ENCODE results near the gene SULT1A4.
"Not testable (repeated sequence)": the region's sequence is repeated elsewhere in the genome, so short reads cannot be mapped to it uniquely, and the experiment has no call there.

DNA sequence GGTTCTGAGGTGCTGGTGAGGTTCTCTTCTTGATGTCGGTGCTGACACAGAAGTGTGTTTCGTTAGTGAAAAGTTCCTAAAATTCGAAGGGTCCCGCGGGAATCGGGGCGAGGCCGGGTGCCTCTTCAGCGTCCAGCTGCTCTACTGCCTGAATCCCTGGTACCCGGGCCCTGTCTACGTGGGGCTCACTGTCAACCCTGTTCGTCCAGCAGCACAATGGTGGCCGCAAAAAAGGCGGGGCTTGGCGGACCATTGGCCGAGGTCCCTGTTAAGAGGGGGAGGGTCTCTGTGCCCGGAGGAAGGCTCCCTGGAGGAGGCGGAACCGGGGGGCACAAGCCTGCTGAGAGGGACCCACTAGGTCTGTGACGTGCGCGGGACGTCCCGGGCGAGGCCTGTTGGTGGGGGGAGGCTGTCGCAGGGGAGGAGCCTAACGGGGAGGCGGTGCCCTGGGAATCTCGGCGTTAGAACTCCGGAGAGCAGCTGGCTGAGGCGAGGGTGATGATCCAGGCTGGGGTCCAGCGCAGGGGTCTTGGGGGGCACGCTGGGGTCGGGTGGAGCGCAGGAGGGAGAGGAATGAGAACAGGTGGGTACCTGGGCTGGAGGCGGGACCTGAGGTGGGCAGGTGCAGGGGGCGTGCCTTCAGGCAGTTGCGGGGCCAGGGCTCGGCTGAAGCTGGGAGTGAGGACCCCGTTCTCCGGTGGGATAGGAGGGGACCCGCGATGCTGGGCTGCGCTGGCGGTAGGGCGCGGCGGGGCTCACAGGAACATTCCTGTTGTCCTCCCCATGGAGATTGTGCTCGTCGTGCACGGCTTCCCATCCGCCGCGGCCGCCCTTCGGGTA is 6.5 kb downstream of the SULT1A4 start:
- TF ChIP-seq, protein P1, sequence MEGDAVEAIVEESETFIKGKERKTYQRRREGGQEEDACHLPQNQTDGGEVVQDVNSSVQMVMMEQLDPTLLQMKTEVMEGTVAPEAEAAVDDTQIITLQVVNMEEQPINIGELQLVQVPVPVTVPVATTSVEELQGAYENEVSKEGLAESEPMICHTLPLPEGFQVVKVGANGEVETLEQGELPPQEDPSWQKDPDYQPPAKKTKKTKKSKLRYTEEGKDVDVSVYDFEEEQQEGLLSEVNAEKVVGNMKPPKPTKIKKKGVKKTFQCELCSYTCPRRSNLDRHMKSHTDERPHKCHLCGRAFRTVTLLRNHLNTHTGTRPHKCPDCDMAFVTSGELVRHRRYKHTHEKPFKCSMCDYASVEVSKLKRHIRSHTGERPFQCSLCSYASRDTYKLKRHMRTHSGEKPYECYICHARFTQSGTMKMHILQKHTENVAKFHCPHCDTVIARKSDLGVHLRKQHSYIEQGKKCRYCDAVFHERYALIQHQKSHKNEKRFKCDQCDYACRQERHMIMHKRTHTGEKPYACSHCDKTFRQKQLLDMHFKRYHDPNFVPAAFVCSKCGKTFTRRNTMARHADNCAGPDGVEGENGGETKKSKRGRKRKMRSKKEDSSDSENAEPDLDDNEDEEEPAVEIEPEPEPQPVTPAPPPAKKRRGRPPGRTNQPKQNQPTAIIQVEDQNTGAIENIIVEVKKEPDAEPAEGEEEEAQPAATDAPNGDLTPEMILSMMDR (IDR thresholded peaks at IDR 0.05; ENCODE audit: low read depth, low read length, poor library complexity, severe bottlenecking) = not testable (repeated sequence)
- TF ChIP-seq EZH2phosphoT487 (IDR thresholded peaks at IDR 0.05; ENCODE audit: borderline replicate concordance, low read length) = not testable (repeated sequence)
